Tibial nerve (tissue), 4 donors: ENCODE data around the gene INPPL1. TPM values are rescaled to one million over a fixed set of nuclear protein-coding genes. Genes with fewer than 3 reads are reported as not detected.
"Not testable (repeated sequence)": the region's sequence is repeated elsewhere in the genome, so short reads cannot be mapped to it uniquely, and the experiment has no call there.

Experiments
- DNase-seq, 2 donors: peaks; one replicate each; pipeline ENCODE4 v3.0.0-alpha.2; 2019; ENCODE audit warnings: low spot score in 2 of 2
- H3K27ac ChIP-seq, 4 donors: fragments of 200-600 bp; sonication (generic) in 3 of 4; one replicate each; pipeline ENCODE4 v1.5.1; 2017 to 2019; ENCODE audit warnings: mild to moderate bottlenecking in 1 of 4
- H3K27me3 ChIP-seq, 2 donors: fragments of 200-600 bp; sonication (generic) in 1 of 2; one replicate each; pipeline versions ENCODE4 v1.5.1 to v1.6.0; 2017 to 2019
- H3K36me3 ChIP-seq, 3 donors: fragments of 200-600 bp; sonication (generic); one replicate each; pipeline ENCODE4 v1.5.1; 2018 to 2019
- H3K4me1 ChIP-seq, 4 donors: fragments of 200-600 bp; sonication (generic) in 3 of 4; one replicate each; pipeline ENCODE4 v1.5.1; 2017 to 2019
- H3K4me3 ChIP-seq, 4 donors: fragments of 200-600 bp; sonication (generic) in 3 of 4; one replicate each; pipeline ENCODE4 v1.5.1; 2017 to 2019; ENCODE audit warnings: mild to moderate bottlenecking in 1 of 4, moderate library complexity in 1 of 4
- H3K9me3 ChIP-seq, 4 donors: fragments of 200-600 bp; sonication (generic) in 3 of 4; one replicate each; pipeline ENCODE4 v1.5.1; 2017 to 2019
- CTCF ChIP-seq, 5 experiments: fragments of 200-600 bp in 3 of 5; fragments of 450-650 bp in 2 of 5; sonication (generic) in 3 of 5; IDR thresholded peaks; one replicate each; pipeline ENCODE4 v1.5.1; 2016 to 2019; ENCODE audit warnings: antibody characterized with exemption in 5 of 5, mild to moderate bottlenecking in 3 of 5, moderate library complexity in 2 of 5
- EP300 ChIP-seq, 2 donors: sonication (generic); formaldehyde crosslinking; IDR thresholded peaks; one replicate each; pipeline ENCODE4 v1.6.1; 2017; ENCODE audit warnings: antibody characterized with exemption in 2 of 2, mild to moderate bottlenecking in 1 of 2
- POLR2A ChIP-seq, 2 donors: fragments of 450-650 bp; IDR thresholded peaks; one replicate each; pipeline ENCODE4 v1.6.1; 2017; ENCODE audit warnings: antibody characterized with exemption in 2 of 2, mild to moderate bottlenecking in 2 of 2, moderate library complexity in 2 of 2
- WGBS, 2 donors: methylation state at CpG; one replicate each; pipeline ENCODE4 v1.1.5; 2018; 5-methylcytosine and 5-hydroxymethylcytosine counted together
- total RNA-seq, 4 donors: library from RNA; depleted of rRNA; stranded (reverse); fragments of >200 nt; gene quantifications; one replicate each; pipeline ENCODE4 v1.1.0, GENCODE V29; 2016

The INPPL1 gene
- total RNA-seq, 4 donors from 2014 or later = 73.6 to 137 (median 94.8) TPM

GRCh38 chr11:72265951-72266350, 41.4 kb downstream of the INPPL1 start:
- Histone ChIP-seq H3K27me3 (peaks cover 0 to 10% of the 10 kb centered on the region in 2 donors), H3K9me3 (no peaks in the 10 kb centered on the region), H3K36me3 (no peaks in the 10 kb centered on the region), H3K27ac (no peak overlapping the region), H3K4me1 (no peaks in the 10 kb centered on the region), H3K4me3 (no peak overlapping the region)
- TF ChIP-seq EP300 (IDR thresholded peaks at IDR 0.05) (no peak), CTCF (IDR thresholded peaks at IDR 0.05) (no peak), POLR2A (IDR thresholded peaks at IDR 0.05) (no peak)
- no peak for DNase-seq

DNA sequence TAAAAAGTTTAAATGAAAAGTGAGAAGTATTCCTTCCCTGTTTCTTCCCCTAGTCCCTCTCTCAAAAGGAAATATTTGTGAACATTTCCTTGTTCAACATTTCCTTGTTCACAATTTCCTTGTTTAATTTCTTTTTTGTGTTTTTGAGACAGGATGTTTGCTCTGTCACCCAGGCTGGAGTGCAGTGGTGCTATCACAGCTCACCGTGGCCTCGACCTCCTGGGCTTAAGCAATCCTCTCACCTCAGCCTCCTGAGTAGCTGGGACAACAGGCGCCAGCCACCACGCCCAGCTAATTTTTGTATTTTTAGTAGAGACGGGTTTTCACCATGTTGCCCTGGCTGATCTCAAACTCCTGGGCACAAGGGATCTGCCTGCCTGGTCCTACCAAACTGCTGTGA, 42.4 kb downstream of the INPPL1 start:
- not testable (repeated sequence) for H3K4me1 ChIP-seq, H3K4me3 ChIP-seq, H3K27me3 ChIP-seq, H3K36me3 ChIP-seq, DNase-seq, H3K27ac ChIP-seq, H3K9me3 ChIP-seq
- WGBS, 2 donors = 78 to 79% methylated on average over 5 of the region's 5 CpGs

DNA sequence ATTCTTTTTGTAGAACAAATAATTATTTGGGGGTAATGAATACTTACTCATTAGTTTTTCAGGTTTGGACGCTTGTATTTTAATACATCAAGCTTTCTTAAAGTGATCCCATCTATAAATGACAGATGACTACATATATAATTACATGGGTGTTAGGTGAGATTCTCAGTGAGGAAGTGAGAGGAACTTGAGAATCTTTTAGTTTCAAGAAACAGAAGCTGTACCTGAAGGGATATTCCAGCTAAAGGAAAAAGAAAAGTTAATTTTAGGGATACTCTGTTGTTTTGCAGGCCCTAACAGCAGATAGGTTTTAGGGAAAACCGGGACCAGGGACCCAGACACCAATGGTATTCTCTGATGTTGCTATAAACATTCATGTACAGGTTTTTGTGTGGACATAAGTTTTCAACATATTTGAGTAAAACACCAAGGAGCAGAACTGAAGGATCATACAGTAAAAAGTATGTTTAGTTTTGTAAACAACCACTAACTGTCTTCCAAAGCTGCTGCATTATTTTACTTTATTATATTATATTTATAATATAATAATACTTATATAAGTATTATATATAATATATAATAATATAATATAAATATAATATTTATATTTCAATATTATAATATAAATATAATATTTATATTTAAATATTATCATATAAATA, 43.5 kb downstream of the INPPL1 start:
- no peaks in the 10 kb centered on the region for H3K9me3 ChIP-seq
- no peaks in the 10 kb centered on the region for H3K36me3 ChIP-seq
- TF ChIP-seq CTCF (IDR thresholded peaks at IDR 0.05) (no peak), EP300 (IDR thresholded peaks at IDR 0.05) (no peak), POLR2A (IDR thresholded peaks at IDR 0.05) (no peak)
- no peak for DNase-seq
- H3K27me3 ChIP-seq = no peaks in the 10 kb centered on the region
- no peaks in the 10 kb centered on the region for H3K4me1 ChIP-seq
- H3K4me3 ChIP-seq = no peak overlapping the region
- 71 to 75% methylated on average over 2 of the region's 2 CpGs for WGBS, 2 donors
- H3K27ac ChIP-seq = no peak overlapping the region

GRCh38 chr11:72271980-72272379, 47.4 kb downstream of the INPPL1 start:
- no peak for DNase-seq
- Histone ChIP-seq H3K9me3 (no peaks in the 10 kb centered on the region), H3K4me1 (no peaks in the 10 kb centered on the region), H3K27me3 (no peaks in the 10 kb centered on the region), H3K4me3 (no peak overlapping the region), H3K27ac (no peak overlapping the region), H3K36me3 (no peaks in the 10 kb centered on the region)
- TF ChIP-seq EP300 (IDR thresholded peaks at IDR 0.05) (no peak), POLR2A (IDR thresholded peaks at IDR 0.05) (no peak), CTCF (IDR thresholded peaks at IDR 0.05) (no peak)
- WGBS, 2 donors = 63 to 66% methylated on average over 1 of the region's 1 CpG

DNA sequence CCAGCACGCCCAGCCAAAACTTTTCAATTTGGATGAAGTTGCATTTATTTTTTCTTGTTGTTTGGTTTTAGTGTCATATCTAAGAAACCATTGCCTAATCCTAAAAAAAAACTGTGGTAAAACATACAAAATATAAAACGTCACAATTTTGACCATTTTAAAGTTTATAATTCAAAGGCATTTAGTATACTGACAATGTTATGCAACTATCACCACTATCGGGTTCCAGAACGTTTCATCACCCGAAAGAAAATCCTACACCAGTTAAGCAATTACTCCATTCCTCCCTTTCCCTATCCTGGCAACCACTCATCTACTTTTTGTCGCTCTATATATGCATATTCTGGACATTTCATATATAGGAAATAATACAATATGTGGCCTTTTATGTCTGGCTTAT, 49.9 kb downstream of the INPPL1 start:
- WGBS, 2 donors = 86 to 89% methylated on average over 6 of the region's 6 CpGs
- TF ChIP-seq POLR2A (IDR thresholded peaks at IDR 0.05) = no peak
- TF ChIP-seq EP300 (IDR thresholded peaks at IDR 0.05) = no peak
- TF ChIP-seq CTCF (IDR thresholded peaks at IDR 0.05) = no peak
- H3K27ac ChIP-seq = no peak overlapping the region
- no peaks in the 10 kb centered on the region for H3K9me3 ChIP-seq
- H3K4me1 ChIP-seq = no peaks in the 10 kb centered on the region
- H3K4me3 ChIP-seq = no peak overlapping the region
- no peaks in the 10 kb centered on the region for H3K36me3 ChIP-seq
- H3K27me3 ChIP-seq = no peaks in the 10 kb centered on the region
- DNase-seq = no peak

GRCh38 chr11:72278905-72279304, 54.3 kb downstream of the INPPL1 start:
- no peaks in the 10 kb centered on the region for H3K4me1 ChIP-seq
- no peak for TF ChIP-seq CTCF (IDR thresholded peaks at IDR 0.05)
- TF ChIP-seq POLR2A (IDR thresholded peaks at IDR 0.05) = no peak
- TF ChIP-seq EP300 (IDR thresholded peaks at IDR 0.05) = no peak
- H3K9me3 ChIP-seq = peaks cover 0 to 6% (median 0%) of the 10 kb centered on the region in 4 donors
- no peak overlapping the region for H3K27ac ChIP-seq
- no peak for DNase-seq
- H3K36me3 ChIP-seq = no peaks in the 10 kb centered on the region
- H3K27me3 ChIP-seq = peaks cover 0 to 6% of the 10 kb centered on the region in 2 donors
- H3K4me3 ChIP-seq = no peak overlapping the region
